ENCODE measurements around the gene LAD1.

Gene LAD1

DNA sequence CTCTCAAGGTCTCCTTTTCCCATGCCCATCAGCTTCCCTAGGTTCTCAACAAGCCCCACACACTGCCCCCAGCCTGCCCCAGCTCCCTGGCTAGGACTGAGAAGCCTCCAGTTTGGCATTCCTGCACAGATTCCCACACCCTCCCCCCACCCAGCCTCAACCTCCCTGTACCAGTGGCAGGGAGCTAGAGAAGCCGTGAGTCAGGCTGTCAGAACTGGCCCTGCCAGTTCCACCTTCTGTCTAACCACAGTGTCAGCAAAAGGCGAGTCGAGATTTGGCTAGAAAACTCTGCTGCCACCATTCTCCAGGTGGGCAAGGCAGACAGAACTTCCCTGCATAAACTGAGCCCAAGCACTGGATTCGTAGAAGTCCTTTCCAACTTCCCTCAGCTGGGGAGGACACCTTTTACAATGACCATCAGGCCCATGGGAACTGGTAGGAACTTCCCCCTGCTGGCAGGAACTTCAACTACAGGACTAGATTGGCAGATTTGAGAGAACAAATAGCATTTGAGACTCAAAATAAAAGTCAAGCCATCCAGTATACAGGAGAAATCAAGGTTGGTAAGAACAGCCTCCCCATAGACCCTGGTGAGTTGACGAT lies 52.7 kb downstream of the LAD1 start:
- no peak for DNase-seq

DNA sequence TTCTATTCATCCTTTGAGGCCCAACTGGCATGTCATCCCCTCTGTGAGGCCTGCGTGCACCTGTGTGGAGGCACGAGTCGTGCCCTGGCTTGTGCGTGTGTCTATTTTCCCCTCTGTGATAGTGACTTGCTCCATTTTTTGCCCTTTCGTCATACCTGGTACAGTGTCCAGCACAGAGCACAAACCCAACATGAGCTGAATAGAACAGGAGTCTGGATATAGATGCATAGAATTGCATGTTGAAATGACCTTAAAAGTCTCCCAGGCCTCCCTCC lies 54.1 kb downstream of the LAD1 start:
- no peak for DNase-seq

DNA sequence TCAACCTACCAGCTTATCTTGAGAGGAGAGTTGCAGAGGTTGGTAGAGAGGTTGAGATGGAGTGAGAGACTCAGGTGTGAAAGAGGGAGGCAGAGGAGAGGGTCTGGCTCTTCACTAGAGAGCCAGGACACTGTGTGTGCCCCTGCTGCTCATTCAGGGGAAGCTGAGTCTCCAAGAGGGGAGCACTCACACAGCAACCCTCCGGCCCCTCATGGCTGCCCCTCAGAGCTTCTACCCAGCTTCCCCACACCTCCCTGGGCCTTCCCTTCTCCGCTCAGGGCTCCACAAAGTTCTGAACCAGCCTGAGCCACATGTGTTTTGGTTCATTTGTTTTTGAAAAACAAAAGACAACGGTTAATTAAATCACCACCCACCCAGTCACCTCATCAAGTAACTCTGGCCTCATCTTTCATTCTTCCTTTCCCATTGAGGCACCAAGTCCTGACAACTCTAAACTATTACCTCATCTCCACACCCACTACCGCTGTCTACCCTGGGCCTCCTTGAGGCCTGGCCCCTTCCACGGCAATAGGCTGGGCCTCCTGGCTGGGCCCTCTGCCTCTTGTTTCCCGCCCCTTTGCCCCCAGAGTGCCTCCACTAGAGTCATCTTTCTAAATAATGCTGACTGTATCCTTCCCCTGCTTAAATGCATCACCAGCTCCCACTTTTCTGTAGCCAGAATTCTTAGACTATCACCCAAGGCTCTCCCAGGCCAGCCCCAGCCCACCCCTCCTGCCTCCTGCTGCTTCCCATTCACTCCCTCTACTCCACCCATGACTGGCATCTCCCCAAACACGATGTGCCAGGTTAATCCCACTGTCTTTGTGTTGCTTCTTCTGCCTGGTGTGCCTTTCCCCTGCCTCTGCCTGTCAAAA lies 54.7 kb downstream of the LAD1 start:
- no peak for DNase-seq

DNA sequence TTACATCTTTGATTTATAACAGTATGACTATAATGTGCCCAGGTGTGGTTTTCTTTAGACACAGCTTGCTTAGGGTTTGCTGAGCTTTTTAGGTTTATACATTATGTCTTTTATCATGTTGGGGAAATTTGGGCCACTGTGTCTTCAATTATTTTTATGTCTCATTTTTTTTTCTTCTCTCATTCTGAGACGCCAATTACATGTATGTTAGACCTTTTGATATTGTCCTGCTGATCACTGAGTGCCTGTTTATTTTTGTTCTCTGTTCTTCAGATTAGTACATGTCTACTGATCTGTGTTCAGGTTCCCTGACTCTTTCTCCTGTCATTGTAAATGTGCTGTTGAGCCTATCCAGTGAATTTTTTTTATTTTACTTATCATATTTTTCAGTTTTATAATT lies 57.7 kb downstream of the LAD1 start:
- no peak for DNase-seq

DNA sequence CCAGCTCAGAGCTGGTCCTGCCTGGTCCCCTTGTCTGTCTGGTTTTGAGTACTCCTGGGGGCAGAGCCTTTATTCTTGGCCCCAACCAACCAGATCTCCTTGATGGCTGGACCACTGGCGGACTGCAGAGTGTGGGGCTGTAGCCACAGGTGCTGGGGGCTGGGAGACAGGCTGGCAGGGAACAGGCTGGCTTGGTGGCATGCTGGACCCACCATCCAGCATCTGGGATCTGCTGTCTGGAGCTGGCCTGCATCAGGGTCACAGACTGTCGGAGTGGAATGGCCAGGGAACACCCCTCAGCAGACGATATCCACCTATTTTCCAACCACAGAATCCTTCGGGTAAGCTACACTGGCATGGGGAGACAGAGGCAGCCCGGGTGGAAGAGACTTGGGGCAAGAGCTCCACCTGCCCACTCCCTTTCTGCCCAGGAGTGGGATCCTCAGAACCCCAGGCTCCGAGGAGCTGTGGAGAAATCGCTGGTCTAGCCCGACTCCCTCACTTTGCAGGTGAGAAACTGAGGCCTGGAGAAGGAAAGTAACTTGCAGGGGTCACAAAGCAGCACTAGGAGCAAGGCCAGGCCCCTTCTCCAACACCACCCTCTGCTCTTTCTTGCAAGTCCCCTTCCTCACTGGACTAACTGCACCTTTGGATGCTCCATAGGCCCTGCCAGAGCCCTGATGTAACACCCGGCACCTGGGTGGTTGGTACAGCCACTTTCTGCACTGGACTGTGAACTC lies 62.2 kb downstream of the LAD1 start:
- DNase-seq: no peak

DNA sequence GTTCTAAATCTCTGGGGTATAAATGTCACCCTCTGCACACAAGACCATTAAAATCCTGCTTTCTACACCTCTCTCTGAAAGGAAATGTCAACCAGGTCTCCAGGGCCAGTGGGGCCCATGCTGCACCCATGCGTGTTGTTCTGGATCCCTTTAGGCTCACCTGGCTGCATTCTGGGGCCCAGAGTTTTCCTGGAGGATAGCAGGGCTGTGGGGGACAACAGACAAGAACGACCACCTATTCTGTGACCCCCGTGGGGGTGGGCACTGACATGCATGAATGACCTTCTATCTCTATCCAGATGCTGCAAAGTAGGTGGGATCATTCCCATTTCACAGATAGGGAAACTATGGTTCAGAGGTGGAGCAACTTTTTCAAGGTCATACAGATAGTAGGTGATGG lies 63.2 kb downstream of the LAD1 start:
- no peak for DNase-seq

DNA sequence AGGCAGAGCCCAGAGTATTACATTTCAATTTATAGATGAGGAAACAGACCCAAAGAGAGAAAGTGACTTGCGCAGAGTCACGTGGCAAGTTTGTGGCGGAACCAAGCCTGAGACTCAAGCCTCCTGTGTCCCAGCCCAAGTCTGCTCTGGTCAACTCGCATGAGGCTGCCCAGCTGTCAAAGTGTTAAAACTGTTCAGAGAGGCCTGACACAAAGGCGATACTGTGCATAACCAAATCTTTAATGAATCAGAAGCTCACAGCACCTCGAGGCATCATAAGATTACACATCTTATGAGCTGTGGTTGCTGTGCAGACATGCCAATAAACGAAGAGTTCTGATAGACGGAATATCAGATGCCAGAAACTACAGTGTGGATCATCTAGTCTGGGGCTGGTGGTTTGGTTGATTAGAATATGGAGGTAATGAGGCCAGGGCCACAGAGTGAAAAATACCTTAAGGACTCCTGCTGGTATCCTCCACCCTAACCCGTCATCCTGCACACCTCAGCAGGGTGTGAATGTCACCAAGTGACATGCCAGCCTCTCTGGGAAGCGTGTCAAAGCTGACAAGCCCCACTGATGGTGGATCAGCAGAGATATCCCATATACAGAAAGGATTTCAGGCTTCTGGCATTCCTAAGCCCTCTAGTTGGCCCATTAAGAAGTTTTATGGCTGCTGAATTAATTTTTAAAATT lies 63.8 kb downstream of the LAD1 start:
- no peak for DNase-seq

DNA sequence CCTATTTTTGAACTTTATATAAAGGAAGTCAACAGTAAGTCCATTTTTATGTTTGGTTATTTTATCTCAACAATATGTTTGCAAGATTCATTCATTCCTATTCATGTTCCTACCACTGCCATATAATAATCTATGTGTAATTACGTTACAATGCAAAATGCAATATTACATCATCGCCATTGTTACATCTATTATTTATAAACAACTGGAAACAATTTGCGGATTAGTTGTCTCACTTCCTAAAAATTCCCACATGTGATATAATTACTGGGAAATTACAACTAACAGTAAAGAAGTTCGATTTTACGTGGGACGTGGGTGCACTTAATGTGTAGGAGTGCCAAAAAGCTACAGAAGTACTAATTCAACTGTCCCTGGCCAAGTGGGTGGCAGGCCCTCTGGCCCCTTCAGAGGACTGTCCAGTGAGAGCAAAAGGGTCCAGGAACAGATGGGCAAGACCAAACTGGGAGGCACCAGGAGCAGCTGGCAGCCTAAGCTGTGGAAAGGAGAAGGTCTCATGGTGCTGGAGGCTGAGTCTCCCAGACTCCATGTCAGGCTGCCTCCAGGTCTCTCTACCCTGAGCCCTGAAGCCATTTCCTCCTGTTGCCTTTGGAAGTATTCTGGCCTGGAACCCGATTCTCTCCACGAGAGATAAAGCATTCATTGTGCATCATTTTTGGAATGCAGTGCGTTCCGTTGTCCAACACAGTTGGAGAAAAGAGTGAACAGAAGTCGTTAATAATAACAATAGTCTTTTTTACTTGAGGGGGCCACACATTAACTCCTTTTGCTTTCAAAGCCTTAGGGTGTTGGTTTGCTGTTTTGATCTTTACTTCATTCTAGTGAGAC lies 64.6 kb downstream of the LAD1 start:
- DNase-seq: no peak

DNA sequence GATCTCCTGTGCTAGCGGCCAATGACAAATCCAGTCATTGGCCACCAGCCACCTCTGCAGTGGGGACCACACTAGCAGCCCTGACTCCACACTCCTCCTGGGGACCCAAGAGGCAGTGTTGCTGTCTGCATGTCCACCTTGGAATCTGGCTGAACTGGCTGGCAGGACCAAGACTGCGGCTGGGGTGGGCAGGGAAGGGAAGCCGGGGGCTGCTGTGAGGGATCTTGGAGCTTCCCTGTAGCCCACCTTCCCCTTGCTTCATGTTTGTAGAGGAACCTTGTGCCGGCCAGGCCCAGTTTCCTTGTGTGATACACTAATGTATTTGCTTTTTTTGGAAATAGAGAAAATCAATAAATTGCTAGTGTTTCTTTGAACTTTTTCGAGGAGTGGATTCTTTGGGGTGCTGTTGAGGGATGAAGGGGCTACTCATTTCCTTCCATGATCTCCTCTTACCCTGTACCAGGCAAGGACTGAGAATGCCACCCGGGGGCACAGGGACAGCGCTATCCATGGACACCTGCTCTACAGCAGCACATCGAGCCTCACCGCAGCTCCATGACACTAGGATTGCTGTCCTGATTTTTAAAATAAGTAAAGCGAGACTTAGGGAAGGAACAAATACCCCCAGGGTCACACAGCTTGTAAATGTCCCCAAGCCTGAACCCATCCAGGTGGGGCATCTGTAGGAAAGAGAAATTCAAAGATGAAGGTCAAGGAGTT lies 66.3 kb downstream of the LAD1 start:
- no peak for DNase-seq

DNA sequence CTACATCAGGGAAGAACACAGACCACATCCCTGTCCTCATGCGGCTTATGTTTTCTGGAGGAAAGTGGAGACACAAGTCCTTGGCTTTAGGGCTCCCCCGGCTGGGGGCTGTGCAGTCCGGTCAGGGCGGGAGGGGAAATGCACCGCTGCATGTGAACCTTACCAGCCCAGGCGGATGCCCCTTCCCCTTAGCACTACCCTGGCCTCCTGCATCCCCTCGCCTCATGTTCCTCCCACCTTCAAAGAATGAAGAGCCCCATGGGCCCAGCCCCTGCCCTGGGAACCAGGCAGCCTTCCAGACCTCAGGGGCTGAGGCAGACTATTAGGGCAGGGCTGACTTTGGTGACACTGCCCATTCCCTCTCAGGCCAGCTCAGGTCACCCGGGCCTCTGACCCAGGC lies 67.1 kb downstream of the LAD1 start:
- DNase-seq: no peak

DNA sequence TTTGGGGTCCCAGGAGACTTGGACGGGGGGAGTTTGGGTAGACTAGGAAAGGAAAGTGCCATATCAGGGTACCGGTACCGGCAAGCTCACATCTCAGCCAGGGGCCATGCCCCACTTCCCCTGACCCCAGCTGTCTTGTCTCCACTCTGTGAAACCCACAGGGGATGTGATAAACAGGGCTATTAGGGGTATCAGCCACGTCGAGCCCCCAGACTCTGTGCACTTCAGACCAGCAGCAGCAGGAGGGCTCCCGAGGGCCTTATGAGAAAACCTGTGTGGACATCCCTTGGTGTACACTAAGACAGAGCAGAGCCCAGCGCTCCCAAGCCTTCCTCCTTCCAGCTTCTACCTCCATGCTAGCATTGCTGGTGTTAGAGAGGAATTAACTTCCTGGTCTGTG lies 68.0 kb downstream of the LAD1 start:
- DNase-seq: no peak

Measured in CD4-positive, alpha-beta T cell treated with Interleukin-4 for 4 hours (primary cell).